ENCODE data around the gene MPST. TPM values are rescaled to one million over a fixed set of nuclear protein-coding genes. Genes with fewer than 3 reads are reported as not detected.
A peak's percentile ranks its signal among the peaks of the same experiment; 100 is the strongest.

MPST gene
- total RNA-seq, 8 experiments from 2014 or later = 18.3 to 43.2 (median 22.7) TPM

GRCh38 chr22:37077802-37078448 is 58.4 kb downstream of the MPST start:
- no peaks in the 10 kb centered on the region for H3K4me1 ChIP-seq (replicated peaks in 1 of 2)
- ATAC-seq (replicated peaks in 6 of 8) = peak in 4 of 8 experiments; percentile 20 to 83 (median 69)
- 0 to 80% (median 42%) methylated on average over 1 to 6 of the region's 15 CpGs; no CpG with 5 or more reads in 4 of the 10 experiments for WGBS, 10 experiments
- H3K27ac ChIP-seq = no peak overlapping the region
- in situ Hi-C loops (cut with MboI; ENCODE audit: low pct_unique_long_range_greater_than_20kb in 2 of 9, low sequenced_read_pairs in 9 of 9, unreplicated experiment in 9 of 9) = no loop called here
- H3K4me3 ChIP-seq = no peak overlapping the region

DNA sequence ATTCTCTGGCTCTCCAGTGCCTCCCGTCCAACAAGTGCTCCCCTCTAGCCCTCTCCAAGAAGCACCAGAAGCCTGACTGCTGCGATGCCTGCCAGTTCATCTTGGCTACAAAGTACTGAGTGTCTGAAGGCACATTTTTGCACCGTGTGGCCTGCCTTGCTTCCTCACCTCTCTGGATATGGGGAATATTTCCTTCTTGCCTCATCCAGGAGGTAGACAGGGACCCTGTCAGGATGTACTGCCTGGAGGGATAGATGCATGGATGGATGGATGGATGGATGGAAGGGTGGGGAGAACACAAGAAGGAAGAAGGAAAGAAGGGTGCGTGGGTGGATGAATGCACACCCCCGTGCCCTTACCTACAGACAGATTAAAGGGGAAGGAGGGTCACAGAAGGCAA is 59.6 kb downstream of the MPST start:
- Histone ChIP-seq H3K27ac (no peak overlapping the region), H3K4me3 (no peak overlapping the region), H3K4me1 (replicated peaks in 1 of 2) (no peaks in the 10 kb centered on the region)
- in situ Hi-C loops (cut with MboI; ENCODE audit: low pct_unique_long_range_greater_than_20kb in 2 of 9, low sequenced_read_pairs in 9 of 9, unreplicated experiment in 9 of 9) = no loop called here
- 0 to 80% (median 57%) methylated on average over 1 to 3 of the region's 5 CpGs; no CpG with 5 or more reads in 5 of the 10 experiments for WGBS, 10 experiments
- ATAC-seq (replicated peaks in 6 of 8) = no peak

Other genes with a start within 250 kb of the MPST start
- gene IFT27, start 243.6 kb upstream of the MPST start, total RNA-seq = 100 to 1,000 TPM in 1 of 8 experiments, 10 to 100 TPM in 7; 21.1 to 100 (median 55.7) TPM
- gene PVALB, start 202.7 kb upstream of the MPST start, total RNA-seq = 1 to 10 TPM in 1 of 8 experiments, under 1 TPM in 3, not detected in 4; 0.76 to 1.7 (median 0.87) TPM
- under 1 TPM in 3 of 8 experiments, not detected in 5; 0.05 to 0.81 (median 0.21) TPM for gene NCF4, start 158.7 kb upstream of the MPST start, total RNA-seq
- under 1 TPM in 5 of 8 experiments, not detected in 3; 0.08 to 0.38 (median 0.10) TPM for gene CSF2RB, start 106.1 kb upstream of the MPST start, total RNA-seq
- gene TST, start 295 bp upstream of the MPST start, total RNA-seq = 10 to 100 TPM in 4 of 8 experiments, 1 to 10 TPM in 4; 5.5 to 49.5 (median 10.3) TPM
- gene KCTD17, start 32.0 kb downstream of the MPST start, total RNA-seq = 10 to 100 TPM; 13.9 to 62.2 (median 26.5) TPM
- gene TMPRSS6, start 90.0 kb downstream of the MPST start, total RNA-seq = under 1 TPM in 7 of 8 experiments, not detected in 1; 0.05 to 0.56 (median 0.18) TPM
- gene IL2RB, start 130.2 kb downstream of the MPST start, total RNA-seq = 1 to 10 TPM in 3 of 8 experiments, under 1 TPM in 4, not detected in 1; under 0.01 to 5.7 (median 0.85) TPM
- 100 to 1,000 TPM in 1 of 8 experiments, 10 to 100 TPM in 3, 1 to 10 TPM in 4; 2.7 to 116 (median 12.6) TPM for gene C1QTNF6, start 168.5 kb downstream of the MPST start, total RNA-seq
- 1 to 10 TPM in 1 of 8 experiments, under 1 TPM in 6, not detected in 1; 0.09 to 1.1 (median 0.25) TPM for gene SSTR3, start 192.7 kb downstream of the MPST start, total RNA-seq
- 10 to 100 TPM in 3 of 8 experiments, 1 to 10 TPM in 1, under 1 TPM in 3, not detected in 1; 0.33 to 94.3 (median 3.1) TPM for gene RAC2, start 224.5 kb downstream of the MPST start, total RNA-seq